Esophagus muscularis mucosa (tissue), 4 donors: Measurements from ENCODE around the gene AGAP5. TPM values are rescaled to one million over a fixed set of nuclear protein-coding genes. Genes with fewer than 3 reads are reported as not detected.
"Not testable (repeated sequence)": the region's sequence is repeated elsewhere in the genome, so short reads cannot be mapped to it uniquely, and the experiment has no call there.

Source experiments
- DNase-seq: peaks from one replicate; pipeline ENCODE4 v3.0.0-alpha.2; 2017; ENCODE audit errors: extremely low spot score
- H3K27ac ChIP-seq, 4 donors: fragments of 200-600 bp; sonication (generic); replicated peaks in 1 of 4; 1 replicate in 3 of 4; 2 replicates in 1 of 4; pipeline ENCODE4 v1.5.1; 2016 to 2019; ENCODE audit warnings: mild to moderate bottlenecking in 1 of 4
- H3K27me3 ChIP-seq, 4 donors: fragments of 200-600 bp; sonication (generic); one replicate each; pipeline versions ENCODE4 v1.5.1 to v1.6.0; 2016 to 2019
- H3K36me3 ChIP-seq, 4 donors: fragments of 200-600 bp; sonication (generic); one replicate each; pipeline ENCODE4 v1.5.1; 2016 to 2019
- H3K4me1 ChIP-seq, 4 donors: fragments of 200-600 bp; sonication (generic); one replicate each; pipeline ENCODE4 v1.5.1; 2016 to 2019
- H3K4me3 ChIP-seq, 4 donors: fragments of 200-600 bp; sonication (generic); 1 replicate in 2 of 4; 2 replicates in 2 of 4; pipeline ENCODE4 v1.5.1; 2016 to 2019; ENCODE audit warnings: mild to moderate bottlenecking in 4 of 4, moderate library complexity in 1 of 4
- H3K9me3 ChIP-seq, 4 donors: fragments of 200-600 bp; sonication (generic); 1 replicate in 3 of 4; 2 replicates in 1 of 4; pipeline ENCODE4 v1.5.1; 2016 to 2019
- CTCF ChIP-seq, 3 experiments: fragments of 200-600 bp in 2 of 3; fragments of 450-650 bp in 1 of 3; sonication (generic) in 2 of 3; IDR thresholded peaks; one replicate each; pipeline ENCODE4 v1.5.1; 2017 to 2019; ENCODE audit warnings: antibody characterized with exemption in 3 of 3, mild to moderate bottlenecking in 2 of 3, moderate library complexity in 1 of 3
- EP300 ChIP-seq: sonication (generic); formaldehyde crosslinking; IDR thresholded peaks from one replicate; pipeline ENCODE4 v1.6.1; 2017; ENCODE audit warnings: antibody characterized with exemption
- POLR2A ChIP-seq: fragments of 450-650 bp; IDR thresholded peaks from one replicate; pipeline ENCODE4 v1.6.1; 2017; ENCODE audit warnings: antibody characterized with exemption, moderate library complexity, mild to moderate bottlenecking, low read depth
- POLR2AphosphoS5 ChIP-seq, 2 donors: sonication (generic); formaldehyde crosslinking; IDR thresholded peaks; one replicate each; pipeline ENCODE4 v1.6.1; 2017; ENCODE audit warnings: antibody characterized with exemption in 2 of 2
- WGBS: methylation state at CpG from one replicate; pipeline ENCODE4 v1.1.5; 2018; 5-methylcytosine and 5-hydroxymethylcytosine counted together
- intact Hi-C: fragments of 100-400 bp; cut with DNase I; formaldehyde crosslinking; loops from one replicate; pipeline ENCODE4 v1.15.1; 2023
- total RNA-seq, 4 donors: library from RNA; depleted of rRNA; stranded (reverse); fragments of >200 nt; gene quantifications; one replicate each; pipeline versions ENCODE4 v1.1.0 to v1.2.1, GENCODE V29; 2016

AGAP5 gene
- total RNA-seq, 4 donors from 2014 or later = 2.3 to 6.6 (median 2.8) TPM

DNA sequence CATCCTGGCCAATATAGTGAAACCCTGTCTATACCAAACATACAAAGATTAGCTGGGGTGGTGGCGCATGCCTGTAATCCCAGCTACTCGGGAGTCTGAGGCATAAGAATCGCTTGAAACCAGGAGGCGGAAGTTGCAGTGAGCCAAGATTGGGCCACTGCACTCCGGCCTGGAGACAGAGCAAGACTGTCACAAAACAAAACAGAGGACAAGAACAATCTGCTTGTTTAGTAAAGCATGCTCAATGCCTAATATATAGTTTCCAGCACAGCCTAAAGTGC is 44.5 kb upstream of the AGAP5 start:
- Histone ChIP-seq H3K36me3 (peaks cover 4 to 28% (median 17%) of the 10 kb centered on the region in 4 donors), H3K27ac (peak overlapping the region in 1 of 4 donors; percentile 16), H3K4me1 (peaks cover 33 to 49% (median 38%) of the 10 kb centered on the region in 4 donors), H3K9me3 (no peaks in the 10 kb centered on the region), H3K27me3 (no peaks in the 10 kb centered on the region), H3K4me3 (no peak overlapping the region)
- 93% methylated on average over 5 of the region's 5 CpGs for whole genome bisulfite sequencing
- intact Hi-C loops = loop anchor here (5.0 kb wide), 1 partner anchor 45 kb away; the partner anchor contains the start of gene ZSWIM8
- TF ChIP-seq POLR2A = no peak
- TF ChIP-seq POLR2AphosphoS5 (IDR thresholded peaks at IDR 0.05) = no peak
- no peak for TF ChIP-seq CTCF (IDR thresholded peaks at IDR 0.05)
- no peak for TF ChIP-seq EP300
- DNase-seq = no peak

GRCh38 chr10:73740501-73741254 is 42.8 kb upstream of the AGAP5 start:
- H3K27ac ChIP-seq, H3K4me3 ChIP-seq, H3K9me3 ChIP-seq, DNase-seq, H3K27me3 ChIP-seq: not testable (repeated sequence)
- Histone ChIP-seq H3K4me1 (peaks cover 22 to 32% (median 25%) of the 10 kb centered on the region in 4 donors), H3K36me3 (peaks cover 3 to 30% (median 14%) of the 10 kb centered on the region in 4 donors)
- 93% methylated on average over 14 of the region's 18 CpGs for WGBS
- intact Hi-C loops = loop anchor here (5.0 kb wide), 1 partner anchor 47 kb away; the partner anchor contains the start of gene ZSWIM8

DNA sequence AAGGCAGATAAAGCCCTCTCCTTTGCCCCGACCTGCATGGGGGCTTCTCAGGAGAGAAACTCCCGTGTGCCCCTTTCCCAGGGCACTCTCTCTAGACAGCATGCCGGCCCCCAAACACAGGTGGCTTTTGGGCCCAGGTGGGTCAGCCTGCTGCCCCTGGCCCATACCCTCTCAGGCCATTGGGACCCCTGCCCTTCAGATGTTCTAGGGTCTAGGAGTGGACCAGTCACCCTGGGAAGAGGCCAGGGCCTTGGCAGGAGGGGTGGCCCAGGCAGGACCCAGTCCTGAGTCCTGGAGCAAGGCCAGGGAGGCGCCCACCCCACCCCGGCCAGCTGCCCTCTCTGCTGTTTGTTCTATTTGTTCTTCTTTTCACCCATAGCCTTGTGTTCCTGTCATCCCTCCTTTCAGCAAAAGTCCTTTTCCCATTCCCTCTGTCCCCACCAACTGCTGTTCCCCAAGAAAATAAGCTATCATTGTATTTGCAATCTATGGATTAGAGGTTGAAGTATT is 36.9 kb upstream of the AGAP5 start:
- no peak for DNase-seq
- intact Hi-C loops = no loop called here
- 100% methylated on average over 3 of the region's 5 CpGs for WGBS

DNA sequence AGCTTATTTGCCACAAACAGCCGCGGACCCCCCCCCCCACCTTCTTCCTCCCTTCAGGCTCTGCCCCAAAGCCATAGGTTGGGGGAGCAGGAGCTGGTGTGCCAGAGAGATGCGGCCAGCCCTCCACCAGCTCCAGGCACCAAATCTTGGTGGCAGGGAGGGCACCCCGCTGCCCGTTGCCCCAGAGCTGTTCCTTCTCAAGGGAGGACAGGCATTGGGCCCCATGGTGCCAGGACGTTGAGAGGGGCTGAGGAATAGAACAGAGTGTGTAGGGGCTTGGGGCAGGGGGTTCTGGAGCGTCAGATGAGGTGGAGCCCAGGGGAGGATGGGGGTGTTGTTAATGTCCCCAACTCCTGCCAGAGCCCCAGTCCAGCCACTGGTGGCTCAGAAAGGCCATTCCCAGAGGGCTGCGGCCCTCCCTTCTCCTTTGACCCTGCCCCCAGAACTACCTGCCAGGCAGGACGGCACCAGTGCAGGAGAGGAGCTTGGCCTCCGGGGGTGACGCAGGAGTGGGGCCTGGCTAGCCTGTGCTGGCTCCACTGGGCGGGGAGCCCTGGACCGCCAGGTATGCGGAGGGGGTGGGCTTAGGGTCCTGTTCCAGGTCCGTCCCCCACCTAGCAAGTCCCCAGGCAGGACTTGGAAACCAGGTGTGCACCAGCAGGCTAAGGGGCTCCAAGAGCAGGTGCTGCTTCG is 36.3 kb upstream of the AGAP5 start:
- Histone ChIP-seq H3K4me1 (peaks cover 35 to 50% (median 48%) of the 10 kb centered on the region in 4 donors), H3K27me3 (no peaks in the 10 kb centered on the region), H3K4me3 (no peak overlapping the region), H3K27ac (no peak overlapping the region), H3K36me3 (peaks cover 14 to 53% (median 43%) of the 10 kb centered on the region in 4 donors), H3K9me3 (no peaks in the 10 kb centered on the region)
- TF ChIP-seq CTCF (IDR thresholded peaks at IDR 0.05) (no peak), POLR2AphosphoS5 (IDR thresholded peaks at IDR 0.05) (no peak), EP300 (no peak), POLR2A (no peak)
- intact Hi-C loops = no loop called here
- WGBS = 75% methylated on average over 8 of the region's 16 CpGs
- no peak for DNase-seq

More for the DNA sequence above, 36.9 kb upstream of the AGAP5 start:
- H3K27ac ChIP-seq = no peak overlapping the region
- peaks cover 29 to 44% (median 42%) of the 10 kb centered on the region in 4 donors for H3K4me1 ChIP-seq
- no peaks in the 10 kb centered on the region for H3K9me3 ChIP-seq
- no peak for TF ChIP-seq CTCF (IDR thresholded peaks at IDR 0.05)
- no peak for TF ChIP-seq EP300
- TF ChIP-seq POLR2A = no peak
- no peak for TF ChIP-seq POLR2AphosphoS5 (IDR thresholded peaks at IDR 0.05)
- no peaks in the 10 kb centered on the region for H3K27me3 ChIP-seq
- no peak overlapping the region for H3K4me3 ChIP-seq
- peaks cover 14 to 59% (median 43%) of the 10 kb centered on the region in 4 donors for H3K36me3 ChIP-seq

DNA sequence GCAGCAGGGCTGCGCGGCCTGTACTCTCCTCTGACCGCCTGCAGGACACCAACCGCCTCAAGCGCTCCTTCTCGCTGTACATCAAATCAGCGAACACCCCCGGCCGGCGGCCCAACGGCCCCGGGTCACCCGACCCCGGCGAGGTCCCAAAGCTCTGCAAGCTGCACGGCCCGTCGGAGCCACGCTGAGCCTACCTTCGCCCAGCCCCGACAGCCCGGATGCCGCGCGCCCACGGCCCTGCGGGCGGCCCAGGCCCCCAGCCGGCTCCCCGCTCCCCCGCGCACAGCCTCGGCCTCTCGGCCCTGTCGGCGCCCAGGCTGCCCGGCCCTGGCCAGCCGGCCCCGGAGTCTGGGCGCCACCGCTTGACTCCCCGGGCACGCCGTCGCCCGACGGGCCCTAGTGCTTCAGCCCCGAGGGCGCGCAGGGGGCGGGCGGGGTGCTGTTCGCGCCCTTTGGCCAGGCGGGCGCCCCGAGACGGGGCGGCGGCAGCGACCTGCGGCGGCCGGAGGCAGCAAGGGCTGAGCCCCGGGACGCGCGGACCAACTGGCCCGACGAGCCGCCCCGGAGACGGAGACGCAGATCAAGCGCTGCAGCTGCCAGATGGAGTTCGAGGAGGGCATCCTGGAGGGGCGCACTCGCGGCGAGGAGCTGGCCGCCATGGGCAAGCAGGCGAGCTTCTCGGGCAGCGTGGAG is 35.2 kb upstream of the AGAP5 start:
- H3K4me3 ChIP-seq = no peak overlapping the region
- 65% methylated on average over 61 of the region's 84 CpGs for WGBS
- H3K27ac ChIP-seq = no peak overlapping the region
- TF ChIP-seq EP300 (no peak), CTCF (IDR thresholded peaks at IDR 0.05) (no peak), POLR2AphosphoS5 (IDR thresholded peaks at IDR 0.05) (no peak), POLR2A (no peak)
- no peaks in the 10 kb centered on the region for H3K9me3 ChIP-seq
- H3K36me3 ChIP-seq = peaks cover 14 to 54% (median 44%) of the 10 kb centered on the region in 4 donors
- peaks cover 41 to 55% (median 52%) of the 10 kb centered on the region in 4 donors for H3K4me1 ChIP-seq
- no peaks in the 10 kb centered on the region for H3K27me3 ChIP-seq
- no peak for DNase-seq
- intact Hi-C loops = no loop called here
